ENCODE data around the gene ECHS1.
"Not testable (repeated sequence)": the region's sequence is repeated elsewhere in the genome, so short reads cannot be mapped to it uniquely, and the experiment has no call there.

- not testable (repeated sequence) for TF ChIP-seq POLR2A, EP300, CTCF, POLR2AphosphoS5 (IDR thresholded peaks at IDR 0.05)
Observed at GRCh38 chr10:133322064-133322709, 51.0 kb downstream of the ECHS1 start.

Measured in suprapubic skin (tissue), 4 donors.